HCT116 (cell line): ENCODE data around the gene MGST1. TPM values are rescaled to one million over a fixed set of nuclear protein-coding genes. Genes with fewer than 3 reads are reported as not detected.

Experiments used
- ATAC-seq: fragments of 200-7000 bp; cut with Tn5 transposase; 2 replicates; pipeline ENCODE4 v1.9.1; 2020; ENCODE audit warnings: mild to moderate bottlenecking, moderate library complexity
- BruUV-seq: library from RNA; stranded (reverse); fragments of 400-500 nt; replicated peaks from 2 replicates; lab custom pipeline; 2021; lab: Mats Ljungman, UMichigan
- CTCF ChIA-PET: fragments of 300-600 bp; sonication (Branson Sonifier 250); formaldehyde crosslinking; loops from one replicate; lab custom pipeline; 2021; ENCODE audit warnings: antibody characterized with exemption; lab: Charles Lee
- POLR2A ChIA-PET: fragments of 300-600, 350-600 bp; sonication (Branson Sonifier 250); formaldehyde crosslinking; loops from one replicate; lab custom pipeline; 2021; ENCODE audit warnings: antibody characterized with exemption; lab: Charles Lee
- RAD21 ChIA-PET, 2 experiments: fragments of 300-600 bp; sonication (Branson Sonifier 250); formaldehyde crosslinking; loops; one replicate each; lab custom pipeline; 2023; ENCODE audit warnings: low total read pairs in 2 of 2; ENCODE audit not compliant: uncharacterized antibody in 2 of 2, unreplicated experiment in 2 of 2, low non-redundant PET in 1 of 2; lab: Charles Lee
- DNase-seq: peaks from one replicate; pipeline ENCODE4 v3.0.0-alpha.2; 2010; ENCODE audit warnings: low read depth, low spot score
- H2AFZ ChIP-seq: fragments of 200-600 bp; shearing (Covaris generic), sonication (generic); 2 replicates; pipeline ENCODE4 v1.6.1; 2017; ENCODE audit warnings: low read depth, mixed run types, mixed read lengths, antibody characterized with exemption, low read length; ENCODE audit not compliant: poor library complexity, severe bottlenecking
- H3K27ac ChIP-seq: 2 replicates; pipeline ENCODE4 v1.5.1; 2012; ENCODE audit warnings: low read depth, low read length
- H3K27me3 ChIP-seq: fragments of 200-600 bp; sonication (generic); 2 replicates; pipeline ENCODE4 v1.6.1; 2016; ENCODE audit warnings: mixed run types, low read length, mixed read lengths; ENCODE audit not compliant: insufficient read depth
- H3K36me3 ChIP-seq, 2 experiments: fragments of 200-500 bp in 1 of 2; fragments of 200-600 bp in 1 of 2; sonication (Bioruptor generic) in 1 of 2; sonication (generic) in 1 of 2; 2 replicates each; pipeline versions ENCODE4 v1.5.1 to v1.6.1; 2014 to 2016; ENCODE audit warnings: low read length in 2 of 2, inconsistent platforms in 1 of 2, mixed read lengths in 1 of 2, mixed run types in 1 of 2; ENCODE audit not compliant: insufficient read depth in 2 of 2, control insufficient read depth in 1 of 2
- H3K4me1 ChIP-seq, 2 experiments: fragments of 200-600 bp in 1 of 2; sonication (generic) in 1 of 2; 2 replicates each; pipeline versions ENCODE4 v1.5.1 to v1.6.1; 2012 to 2017; ENCODE audit warnings: low read length in 2 of 2, inconsistent platforms in 1 of 2, mild to moderate bottlenecking in 1 of 2, mixed read lengths in 1 of 2, mixed run types in 1 of 2, moderate library complexity in 1 of 2; ENCODE audit not compliant: insufficient read depth in 2 of 2, control insufficient read depth in 1 of 2
- H3K4me2 ChIP-seq: fragments of 200-600 bp; sonication (generic); 2 replicates; pipeline ENCODE4 v1.6.1; 2017; ENCODE audit warnings: mixed run types, low read length, mixed read lengths
- H3K4me3 ChIP-seq, 2 experiments: fragments of 200-600 bp in 1 of 2; sonication (generic) in 1 of 2; replicated peaks in 1 of 2; 2 replicates each; pipeline ENCODE4 v1.5.1; 2011 to 2016; ENCODE audit warnings: low read length in 2 of 2, control low read depth in 1 of 2, low read depth in 1 of 2, mild to moderate bottlenecking in 1 of 2, mixed read lengths in 1 of 2, mixed run types in 1 of 2
- H3K79me2 ChIP-seq: fragments of 200-600 bp; sonication (generic); 2 replicates; pipeline ENCODE4 v1.6.1; 2017; ENCODE audit warnings: mild to moderate bottlenecking, mixed run types, low read length, moderate library complexity, mixed read lengths; ENCODE audit not compliant: insufficient read depth
- H3K9ac ChIP-seq: fragments of 200-600 bp; sonication (generic); 2 replicates; pipeline ENCODE4 v1.6.1; 2016; ENCODE audit warnings: low read length, mixed read lengths
- H3K9me2 ChIP-seq: fragments of 200-600 bp; sonication (generic), shearing (Covaris generic); 2 replicates; pipeline ENCODE4 v1.6.1; 2017; ENCODE audit warnings: mixed run types, mild to moderate bottlenecking, moderate library complexity; ENCODE audit not compliant: insufficient read depth
- H3K9me3 ChIP-seq, 2 experiments: fragments of 200-500 bp in 1 of 2; fragments of 200-600 bp in 1 of 2; sonication (Bioruptor generic) in 1 of 2; sonication (generic) in 1 of 2; 2 replicates each; pipeline ENCODE4 v1.6.1; 2014 to 2017; ENCODE audit warnings: low read length in 2 of 2, mixed read lengths in 2 of 2, inconsistent platforms in 1 of 2, low read depth in 1 of 2, mild to moderate bottlenecking in 1 of 2, mixed run types in 1 of 2, moderate library complexity in 1 of 2; ENCODE audit not compliant: control insufficient read depth in 1 of 2, insufficient read depth in 1 of 2
- H4K20me1 ChIP-seq: fragments of 200-600 bp; sonication (generic), shearing (Covaris generic); 2 replicates; pipeline ENCODE4 v1.6.1; 2017; ENCODE audit warnings: mixed run types, mild to moderate bottlenecking, moderate library complexity; ENCODE audit not compliant: insufficient read depth
- CEBPB ChIP-seq: IDR thresholded peaks from 2 replicates; pipeline ENCODE4 v1.6.1; 2012; ENCODE audit warnings: low read depth
- EGR1 ChIP-seq: IDR thresholded peaks from 2 replicates; pipeline ENCODE4 v1.6.1; 2012; ENCODE audit warnings: low read depth
- ELF1 ChIP-seq: IDR thresholded peaks from 2 replicates; pipeline ENCODE4 v1.6.1; 2012; ENCODE audit warnings: low read depth, borderline replicate concordance
- FOSL1 ChIP-seq: IDR thresholded peaks from 2 replicates; pipeline ENCODE4 v1.6.1; 2012; ENCODE audit warnings: low read depth
- JUND ChIP-seq: IDR thresholded peaks from 2 replicates; pipeline ENCODE4 v1.6.1; 2012
- MAX ChIP-seq: IDR thresholded peaks from 2 replicates; pipeline ENCODE4 v1.6.1; 2012
- RAD21 ChIP-seq: IDR thresholded peaks from 2 replicates; pipeline ENCODE4 v1.6.1; 2012; ENCODE audit warnings: low read depth, mild to moderate bottlenecking
- SRF ChIP-seq: IDR thresholded peaks from 2 replicates; pipeline ENCODE4 v1.6.1; 2012; ENCODE audit warnings: low read depth
- TCF7L2 ChIP-seq: IDR thresholded peaks from 2 replicates; pipeline ENCODE4 v1.7.0; 2011; ENCODE audit warnings: borderline replicate concordance, inconsistent platforms; ENCODE audit not compliant: insufficient read depth, insufficient read length; ENCODE audit errors: extremely low read depth
- YY1 ChIP-seq: IDR thresholded peaks from 2 replicates; pipeline ENCODE4 v1.6.1; 2011; ENCODE audit warnings: low read length, low read depth, moderate library complexity, mild to moderate bottlenecking; ENCODE audit not compliant: insufficient replicate concordance; ENCODE audit errors: extremely low read depth
- ZBTB33 ChIP-seq: IDR thresholded peaks from 2 replicates; pipeline ENCODE4 v1.6.1; 2011; ENCODE audit warnings: mild to moderate bottlenecking, low read length, moderate library complexity; ENCODE audit not compliant: insufficient replicate concordance; ENCODE audit errors: extremely low read depth
- ZFX ChIP-seq: fragments of 450-650 bp; IDR thresholded peaks from 2 replicates; pipeline ENCODE4 v1.6.1; 2017
- intact Hi-C: fragments of 100-400 bp; cut with micrococcal nuclease; formaldehyde crosslinking; loops from 2 replicates; pipeline ENCODE4 v1.10.0; 2022
- total RNA-seq: library from RNA; stranded (reverse); gene quantifications from one replicate; pipeline ENCODE4 v1.2.1, GENCODE V29; 2021; ENCODE audit not compliant: unreplicated experiment

The MGST1 gene
- total RNA-seq, 1 experiment from 2014 or later, result 111 TPM

- no peaks in the 10 kb centered on the region for H3K27me3 ChIP-seq
- H3K9me2 ChIP-seq, result no peaks in the 10 kb centered on the region
- no peaks in the 10 kb centered on the region for H3K79me2 ChIP-seq
- H3K27ac ChIP-seq, result no peak overlapping the region
- no TSS peak for BruUV-seq
- no peak overlapping the region for H2AFZ ChIP-seq
- no peak overlapping the region for H3K9ac ChIP-seq
- H3K4me3 ChIP-seq, result no peak overlapping the region
- H4K20me1 ChIP-seq, result no peaks in the 10 kb centered on the region
- no peak overlapping the region for H3K4me2 ChIP-seq
- POLR2A ChIA-PET, result no interaction called here
- RAD21 ChIA-PET, result no interaction called here
- no peak for DNase-seq
- H3K36me3 ChIP-seq, result no peaks in the 10 kb centered on the region
- no peaks in the 10 kb centered on the region for H3K4me1 ChIP-seq
- intact Hi-C loops, result no loop called here
- no peak for ATAC-seq
- CTCF ChIA-PET, result no interaction called here
- no peaks in the 10 kb centered on the region for H3K9me3 ChIP-seq
- no peak for TF ChIP-seq SRF
- no peak for TF ChIP-seq ZBTB33
- no peak for TF ChIP-seq RAD21
- no peak for TF ChIP-seq CEBPB
- no peak for TF ChIP-seq EGR1
- no peak for TF ChIP-seq ZFX
- no peak for TF ChIP-seq YY1
- no peak for TF ChIP-seq MAX
- no peak for TF ChIP-seq FOSL1
- TF ChIP-seq JUND, result no peak
- no peak for TF ChIP-seq ELF1
- no peak for TF ChIP-seq TCF7L2
Measured at GRCh38 chr12:16330560-16330959, 16.9 kb upstream of the MGST1 start.
